Uterine smooth muscle cell (primary cell): Measurements from ENCODE around the gene KPNA1. TPM values are rescaled to one million over a fixed set of nuclear protein-coding genes. Genes with fewer than 3 reads are reported as not detected.

ENCODE experiments used
- total RNA-seq: library from RNA; depleted of rRNA; stranded (reverse); fragments of >200 nt; gene quantifications from 2 replicates; pipeline ENCODE4 v1.2.3, GENCODE V29; 2014

The KPNA1 gene
- total RNA-seq = 34.5 and 54.9 TPM in 2 replicates

GRCh38 chr3:122514123-122515019 is at the start of gene KPNA1:
Gene KPNA1 (minus strand): TSS chr3:122514939. CDS start chr3:122496565, 18,374 bp downstream.

GRCh38 chr3:122564155-122564912 is 49.6 kb upstream of the KPNA1 start, which contains the start of the genes DTX3L and PARP9:
Gene DTX3L (plus strand): TSS chr3:122564338. CDS start chr3:122564427, 89 bp downstream.
Gene PARP9 (minus strand): TSS chr3:122564300. CDS start chr3:122559620, 4,680 bp downstream.

GRCh38 chr3:122415762-122416654 is 98.7 kb downstream of the KPNA1 start, which contains the start of gene WDR5B:
Gene WDR5B (minus strand): TSS chr3:122416062. CDS start chr3:122415528, 534 bp downstream.

DNA sequence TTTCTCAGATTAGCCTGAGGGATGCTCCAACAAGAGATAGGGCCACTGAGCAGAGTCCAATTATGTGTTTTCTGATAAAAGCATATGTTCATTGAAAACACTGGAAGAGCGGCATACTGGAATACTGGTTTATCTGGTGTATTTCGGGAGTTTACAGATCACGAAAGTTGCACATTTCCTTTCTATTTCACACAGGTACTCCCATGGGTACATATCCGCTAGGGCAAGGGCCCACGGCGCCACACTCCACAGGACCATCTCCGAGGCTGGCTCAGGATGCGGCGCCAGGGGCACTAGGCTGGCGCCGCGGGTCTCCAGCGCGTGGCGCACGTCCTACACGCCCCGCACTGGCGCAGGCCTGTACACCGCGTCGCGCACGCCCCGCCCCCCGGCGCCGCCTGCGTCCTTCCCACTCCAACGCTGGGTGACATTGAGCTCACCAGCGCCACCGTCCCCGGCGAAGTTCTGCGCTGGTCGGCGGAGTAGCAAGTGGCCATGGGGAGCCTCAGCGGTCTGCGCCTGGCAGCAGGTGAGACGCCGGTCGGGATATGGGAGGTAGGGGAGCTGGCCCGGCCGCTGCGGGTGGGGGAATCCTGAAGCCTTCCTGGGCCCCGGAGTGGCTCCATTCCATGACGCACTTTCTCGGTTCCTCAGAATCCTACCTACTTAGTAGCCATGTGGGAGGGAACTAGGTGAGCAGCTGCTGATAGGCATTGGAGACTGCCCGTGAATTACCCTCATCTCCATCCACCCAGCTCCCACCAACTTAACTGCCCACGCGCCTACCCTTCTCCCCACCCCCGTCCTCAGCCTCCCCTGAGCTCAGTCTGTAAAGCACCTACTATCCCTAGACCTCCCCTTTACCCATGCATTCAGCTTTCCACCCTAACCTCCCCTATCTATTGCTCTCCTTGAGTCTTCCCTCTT is 130.7 kb downstream of the KPNA1 start, which contains the start of gene FAM162A:
FAM162A (plus strand) TSS at position 412 of the 927 bp plus-strand sequence; CDS start at position 496, 84 bp downstream.

DNA sequence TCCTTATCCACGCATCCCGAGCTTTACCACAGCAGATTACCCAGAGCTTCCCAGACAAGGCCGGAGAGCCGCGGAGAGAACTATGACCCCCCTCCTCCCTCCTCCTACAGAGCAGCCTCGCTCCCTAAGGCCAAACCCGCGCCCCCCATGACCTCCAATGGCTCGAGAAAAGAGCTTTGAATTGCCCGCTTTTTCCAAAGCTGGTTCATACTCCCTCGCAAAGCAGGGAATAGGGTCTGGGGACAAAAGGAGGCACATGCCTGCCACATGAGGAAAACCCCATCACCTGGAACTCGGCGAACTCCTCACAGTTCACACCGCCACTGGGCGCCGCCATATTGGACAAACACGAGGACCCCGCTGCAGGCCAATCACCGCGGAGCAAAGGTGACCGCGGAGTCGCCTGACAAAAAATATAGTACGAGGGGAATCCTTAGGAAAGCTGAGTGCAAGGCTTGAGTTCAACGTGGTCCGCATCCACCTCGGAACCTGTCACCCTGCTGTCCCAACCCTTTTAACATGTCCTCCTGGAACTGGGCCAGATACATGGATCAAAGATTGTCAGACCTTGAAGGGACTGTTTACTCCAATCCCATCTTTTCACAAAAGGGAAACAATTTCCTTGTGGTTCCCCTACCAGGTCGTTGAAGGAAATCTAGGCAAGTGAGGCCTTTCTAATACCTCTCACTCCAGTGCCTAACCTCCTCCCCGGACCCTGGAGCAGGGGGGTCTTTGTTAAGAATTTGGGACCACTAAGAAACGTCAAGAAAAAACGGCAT is 131.7 kb downstream of the KPNA1 start, which contains the start of gene MIX23:
MIX23 (minus strand) TSS at position 344 of the 779 bp plus-strand sequence; CDS start at position 337, 7 bp downstream.

Other genes with a start within 250 kb of the KPNA1 start
- 0.11 and 1.1 TPM in 2 replicates for gene CSTA, start 189.7 kb downstream of the KPNA1 start, total RNA-seq
- 31.7 and 48.6 TPM in 2 replicates for gene MIX23, start 131.7 kb downstream of the KPNA1 start, total RNA-seq
- gene FAM162A, start 130.8 kb downstream of the KPNA1 start, total RNA-seq = 12.0 and 18.0 TPM in 2 replicates
- gene WDR5B, start 98.9 kb downstream of the KPNA1 start, total RNA-seq = 5.5 and 5.9 TPM in 2 replicates
- 23.0 and 23.7 TPM in 2 replicates for gene PARP9, start 49.4 kb upstream of the KPNA1 start, total RNA-seq
- gene DTX3L, start 49.4 kb upstream of the KPNA1 start, total RNA-seq = 15.5 and 19.5 TPM in 2 replicates
- gene PARP15, start 62.7 kb upstream of the KPNA1 start, total RNA-seq = under 0.01 and 0.11 TPM in 2 replicates
- 54.1 and 63.9 TPM in 2 replicates for gene PARP14, start 165.9 kb upstream of the KPNA1 start, total RNA-seq